K562 (cell line): Measurements from ENCODE around the gene BCL2L1. TPM values are rescaled to one million over a fixed set of nuclear protein-coding genes. Genes with fewer than 3 reads are reported as not detected.

Source experiments
- CBX8 ChIP-seq: fragments of 200-600 bp; sonication (generic); IDR thresholded peaks from 2 replicates; pipeline ENCODE4 v1.6.1; 2012; ENCODE audit warnings: borderline replicate concordance, mixed run types, low read depth, mild to moderate bottlenecking, moderate library complexity, mixed read lengths, low read length, control low read depth, inconsistent platforms; ENCODE audit not compliant: poor library complexity, severe bottlenecking; ENCODE audit errors: extremely low read depth
- EZH2 ChIP-seq: IDR thresholded peaks from 2 replicates; pipeline ENCODE4 v1.6.1; 2012; ENCODE audit warnings: low read depth, mild to moderate bottlenecking, inconsistent platforms, low read length, borderline replicate concordance
- GTF2A2 ChIP-seq: IDR thresholded peaks from 2 replicates; pipeline ENCODE4 v1.6.1; 2016; ENCODE audit warnings: mild to moderate bottlenecking, missing genetic modification characterization, missing compliant biosample characterization
- MYC ChIP-seq, 2 experiments: fragments of 250-450 bp in 1 of 2; sonication (Bioruptor Pico) in 1 of 2; IDR thresholded peaks; 2 replicates each; pipeline versions ENCODE4 v1.5.1 to v1.6.1; 2012 to 2021; ENCODE audit warnings: low read depth in 2 of 2, borderline replicate concordance in 1 of 2, improper control_type of control experiment in 1 of 2, low read length in 1 of 2, mild to moderate bottlenecking in 1 of 2, moderate library complexity in 1 of 2
- polyA plus RNA-seq, 8 experiments: library from polyadenylated mRNA; depleted of rRNA in 4 of 8; stranded (reverse) in 5 of 8; unstranded in 3 of 8; fragments of >200 nt; fragmentation: Nextera tagmentation in 2 of 8; fragmentation: Illumina TruSeq in 1 of 8; extraction: Ambion mirVana in 2 of 8; extraction: Trizol in 1 of 8; gene quantifications; 2 replicates each; pipeline versions ENCODE4 v1.2.1 to v1.2.3, GENCODE V29; 2011 to 2014; ENCODE audit warnings: inconsistent platforms in 1 of 8, missing spikeins in 1 of 8
- total RNA-seq, 7 experiments: library from RNA; depleted of rRNA in 6 of 7; stranded (reverse); fragments of >200 nt in 6 of 7; fragmentation: Illumina TruSeq in 2 of 7; extraction: Trizol in 2 of 7; gene quantifications; 2 replicates each; pipeline versions ENCODE4 v1.2.1 to v1.2.3, GENCODE V29; 2011 to 2021; ENCODE audit warnings: low replicate concordance in 1 of 7
- TF ChIP-seq, protein P1 (sequence below): fragments of 200-600 bp; sonication (generic); IDR thresholded peaks from one replicate; pipeline ENCODE4 v1.6.1; 2012; ENCODE audit warnings: mild to moderate bottlenecking, low read depth, low read length, inconsistent platforms
- TF ChIP-seq, protein P2 (sequence below), 2 experiments: fragments of 450-650 bp; IDR thresholded peaks; 2 replicates each; pipeline ENCODE4 v1.6.1; 2018; ENCODE audit warnings: mild to moderate bottlenecking in 2 of 2, low read depth in 1 of 2; ENCODE audit not compliant: partially characterized antibody in 2 of 2

Gene BCL2L1
- total and polyA plus RNA-seq, 9 of the 15 experiments (the other 6 are each of a cell fraction or from before 2014, with no cell fraction given) = 3.3 to 182 (median 120) TPM

GRCh38 chr20:31694842-31695593 is 27.6 kb downstream of the BCL2L1 start (continued):
- TF ChIP-seq, protein P1, sequence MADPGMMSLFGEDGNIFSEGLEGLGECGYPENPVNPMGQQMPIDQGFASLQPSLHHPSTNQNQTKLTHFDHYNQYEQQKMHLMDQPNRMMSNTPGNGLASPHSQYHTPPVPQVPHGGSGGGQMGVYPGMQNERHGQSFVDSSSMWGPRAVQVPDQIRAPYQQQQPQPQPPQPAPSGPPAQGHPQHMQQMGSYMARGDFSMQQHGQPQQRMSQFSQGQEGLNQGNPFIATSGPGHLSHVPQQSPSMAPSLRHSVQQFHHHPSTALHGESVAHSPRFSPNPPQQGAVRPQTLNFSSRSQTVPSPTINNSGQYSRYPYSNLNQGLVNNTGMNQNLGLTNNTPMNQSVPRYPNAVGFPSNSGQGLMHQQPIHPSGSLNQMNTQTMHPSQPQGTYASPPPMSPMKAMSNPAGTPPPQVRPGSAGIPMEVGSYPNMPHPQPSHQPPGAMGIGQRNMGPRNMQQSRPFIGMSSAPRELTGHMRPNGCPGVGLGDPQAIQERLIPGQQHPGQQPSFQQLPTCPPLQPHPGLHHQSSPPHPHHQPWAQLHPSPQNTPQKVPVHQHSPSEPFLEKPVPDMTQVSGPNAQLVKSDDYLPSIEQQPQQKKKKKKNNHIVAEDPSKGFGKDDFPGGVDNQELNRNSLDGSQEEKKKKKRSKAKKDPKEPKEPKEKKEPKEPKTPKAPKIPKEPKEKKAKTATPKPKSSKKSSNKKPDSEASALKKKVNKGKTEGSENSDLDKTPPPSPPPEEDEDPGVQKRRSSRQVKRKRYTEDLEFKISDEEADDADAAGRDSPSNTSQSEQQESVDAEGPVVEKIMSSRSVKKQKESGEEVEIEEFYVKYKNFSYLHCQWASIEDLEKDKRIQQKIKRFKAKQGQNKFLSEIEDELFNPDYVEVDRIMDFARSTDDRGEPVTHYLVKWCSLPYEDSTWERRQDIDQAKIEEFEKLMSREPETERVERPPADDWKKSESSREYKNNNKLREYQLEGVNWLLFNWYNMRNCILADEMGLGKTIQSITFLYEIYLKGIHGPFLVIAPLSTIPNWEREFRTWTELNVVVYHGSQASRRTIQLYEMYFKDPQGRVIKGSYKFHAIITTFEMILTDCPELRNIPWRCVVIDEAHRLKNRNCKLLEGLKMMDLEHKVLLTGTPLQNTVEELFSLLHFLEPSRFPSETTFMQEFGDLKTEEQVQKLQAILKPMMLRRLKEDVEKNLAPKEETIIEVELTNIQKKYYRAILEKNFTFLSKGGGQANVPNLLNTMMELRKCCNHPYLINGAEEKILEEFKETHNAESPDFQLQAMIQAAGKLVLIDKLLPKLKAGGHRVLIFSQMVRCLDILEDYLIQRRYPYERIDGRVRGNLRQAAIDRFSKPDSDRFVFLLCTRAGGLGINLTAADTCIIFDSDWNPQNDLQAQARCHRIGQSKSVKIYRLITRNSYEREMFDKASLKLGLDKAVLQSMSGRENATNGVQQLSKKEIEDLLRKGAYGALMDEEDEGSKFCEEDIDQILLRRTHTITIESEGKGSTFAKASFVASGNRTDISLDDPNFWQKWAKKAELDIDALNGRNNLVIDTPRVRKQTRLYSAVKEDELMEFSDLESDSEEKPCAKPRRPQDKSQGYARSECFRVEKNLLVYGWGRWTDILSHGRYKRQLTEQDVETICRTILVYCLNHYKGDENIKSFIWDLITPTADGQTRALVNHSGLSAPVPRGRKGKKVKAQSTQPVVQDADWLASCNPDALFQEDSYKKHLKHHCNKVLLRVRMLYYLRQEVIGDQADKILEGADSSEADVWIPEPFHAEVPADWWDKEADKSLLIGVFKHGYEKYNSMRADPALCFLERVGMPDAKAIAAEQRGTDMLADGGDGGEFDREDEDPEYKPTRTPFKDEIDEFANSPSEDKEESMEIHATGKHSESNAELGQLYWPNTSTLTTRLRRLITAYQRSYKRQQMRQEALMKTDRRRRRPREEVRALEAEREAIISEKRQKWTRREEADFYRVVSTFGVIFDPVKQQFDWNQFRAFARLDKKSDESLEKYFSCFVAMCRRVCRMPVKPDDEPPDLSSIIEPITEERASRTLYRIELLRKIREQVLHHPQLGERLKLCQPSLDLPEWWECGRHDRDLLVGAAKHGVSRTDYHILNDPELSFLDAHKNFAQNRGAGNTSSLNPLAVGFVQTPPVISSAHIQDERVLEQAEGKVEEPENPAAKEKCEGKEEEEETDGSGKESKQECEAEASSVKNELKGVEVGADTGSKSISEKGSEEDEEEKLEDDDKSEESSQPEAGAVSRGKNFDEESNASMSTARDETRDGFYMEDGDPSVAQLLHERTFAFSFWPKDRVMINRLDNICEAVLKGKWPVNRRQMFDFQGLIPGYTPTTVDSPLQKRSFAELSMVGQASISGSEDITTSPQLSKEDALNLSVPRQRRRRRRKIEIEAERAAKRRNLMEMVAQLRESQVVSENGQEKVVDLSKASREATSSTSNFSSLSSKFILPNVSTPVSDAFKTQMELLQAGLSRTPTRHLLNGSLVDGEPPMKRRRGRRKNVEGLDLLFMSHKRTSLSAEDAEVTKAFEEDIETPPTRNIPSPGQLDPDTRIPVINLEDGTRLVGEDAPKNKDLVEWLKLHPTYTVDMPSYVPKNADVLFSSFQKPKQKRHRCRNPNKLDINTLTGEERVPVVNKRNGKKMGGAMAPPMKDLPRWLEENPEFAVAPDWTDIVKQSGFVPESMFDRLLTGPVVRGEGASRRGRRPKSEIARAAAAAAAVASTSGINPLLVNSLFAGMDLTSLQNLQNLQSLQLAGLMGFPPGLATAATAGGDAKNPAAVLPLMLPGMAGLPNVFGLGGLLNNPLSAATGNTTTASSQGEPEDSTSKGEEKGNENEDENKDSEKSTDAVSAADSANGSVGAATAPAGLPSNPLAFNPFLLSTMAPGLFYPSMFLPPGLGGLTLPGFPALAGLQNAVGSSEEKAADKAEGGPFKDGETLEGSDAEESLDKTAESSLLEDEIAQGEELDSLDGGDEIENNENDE = no peak
- TF ChIP-seq GTF2A2 (tag) (0 out of 2 replicates have a peak, but pooled peaks have one; percentile 13), MYC (IDR thresholded peaks at IDR 0.05; ENCODE audit: low read depth, low read length) (no peak), MYC (CRISPR knock-in tag; IDR thresholded peaks at IDR 0.05; ENCODE audit: borderline replicate concordance, low read depth) (0 out of 2 replicates have a peak, but pooled peaks have one; percentile 39), CBX8 (no peak), EZH2 (no peak)
- TF ChIP-seq, protein P2, sequence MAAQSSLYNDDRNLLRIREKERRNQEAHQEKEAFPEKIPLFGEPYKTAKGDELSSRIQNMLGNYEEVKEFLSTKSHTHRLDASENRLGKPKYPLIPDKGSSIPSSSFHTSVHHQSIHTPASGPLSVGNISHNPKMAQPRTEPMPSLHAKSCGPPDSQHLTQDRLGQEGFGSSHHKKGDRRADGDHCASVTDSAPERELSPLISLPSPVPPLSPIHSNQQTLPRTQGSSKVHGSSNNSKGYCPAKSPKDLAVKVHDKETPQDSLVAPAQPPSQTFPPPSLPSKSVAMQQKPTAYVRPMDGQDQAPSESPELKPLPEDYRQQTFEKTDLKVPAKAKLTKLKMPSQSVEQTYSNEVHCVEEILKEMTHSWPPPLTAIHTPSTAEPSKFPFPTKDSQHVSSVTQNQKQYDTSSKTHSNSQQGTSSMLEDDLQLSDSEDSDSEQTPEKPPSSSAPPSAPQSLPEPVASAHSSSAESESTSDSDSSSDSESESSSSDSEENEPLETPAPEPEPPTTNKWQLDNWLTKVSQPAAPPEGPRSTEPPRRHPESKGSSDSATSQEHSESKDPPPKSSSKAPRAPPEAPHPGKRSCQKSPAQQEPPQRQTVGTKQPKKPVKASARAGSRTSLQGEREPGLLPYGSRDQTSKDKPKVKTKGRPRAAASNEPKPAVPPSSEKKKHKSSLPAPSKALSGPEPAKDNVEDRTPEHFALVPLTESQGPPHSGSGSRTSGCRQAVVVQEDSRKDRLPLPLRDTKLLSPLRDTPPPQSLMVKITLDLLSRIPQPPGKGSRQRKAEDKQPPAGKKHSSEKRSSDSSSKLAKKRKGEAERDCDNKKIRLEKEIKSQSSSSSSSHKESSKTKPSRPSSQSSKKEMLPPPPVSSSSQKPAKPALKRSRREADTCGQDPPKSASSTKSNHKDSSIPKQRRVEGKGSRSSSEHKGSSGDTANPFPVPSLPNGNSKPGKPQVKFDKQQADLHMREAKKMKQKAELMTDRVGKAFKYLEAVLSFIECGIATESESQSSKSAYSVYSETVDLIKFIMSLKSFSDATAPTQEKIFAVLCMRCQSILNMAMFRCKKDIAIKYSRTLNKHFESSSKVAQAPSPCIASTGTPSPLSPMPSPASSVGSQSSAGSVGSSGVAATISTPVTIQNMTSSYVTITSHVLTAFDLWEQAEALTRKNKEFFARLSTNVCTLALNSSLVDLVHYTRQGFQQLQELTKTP (IDR thresholded peaks at IDR 0.05; ENCODE audit: low read depth in 1 of 2, partially characterized antibody in 2 of 2) = no peak
